Body of pancreas (tissue), 4 donors: Measurements from ENCODE around the gene BCOR. TPM values are rescaled to one million over a fixed set of nuclear protein-coding genes. Genes with fewer than 3 reads are reported as not detected.

Source experiments
- ATAC-seq: fragments of 150-250 bp; one replicate; pipeline ENCODE4 v1.9.1; 2016
- DNase-seq, 4 donors: peaks; one replicate each; pipeline ENCODE4 v3.0.0-alpha.2; 2019
- H3K27ac ChIP-seq, 4 donors: fragments of 200-600 bp; sonication (generic); 1 replicate in 3 of 4; 2 replicates in 1 of 4; pipeline versions ENCODE4 v1.5.1 to v1.6.1; 2016 to 2019; ENCODE audit warnings: mild to moderate bottlenecking in 1 of 4, mixed read lengths in 1 of 4, moderate library complexity in 1 of 4
- H3K27me3 ChIP-seq, 2 donors: fragments of 200-600 bp; sonication (generic); one replicate each; pipeline ENCODE4 v1.6.0; 2016; ENCODE audit warnings: mild to moderate bottlenecking in 1 of 2
- H3K36me3 ChIP-seq, 2 donors: fragments of 200-600 bp; sonication (generic); replicated peaks in 1 of 2; 2 replicates each; pipeline ENCODE4 v1.5.1; 2016; ENCODE audit warnings: low read depth in 2 of 2; ENCODE audit not compliant: insufficient read depth in 1 of 2
- H3K4me1 ChIP-seq: fragments of 200-600 bp; sonication (generic); one replicate; pipeline ENCODE4 v1.6.0; 2016
- H3K4me3 ChIP-seq, 2 donors: fragments of 200-600 bp; sonication (generic); 1 replicate in 1 of 2; 2 replicates in 1 of 2; pipeline ENCODE4 v1.5.1; 2016 to 2019
- H3K9me3 ChIP-seq, 3 donors: fragments of 200-600 bp; sonication (generic); 1 replicate in 2 of 3; 2 replicates in 1 of 3; pipeline ENCODE4 v1.5.1; 2016
- CTCF ChIP-seq, 7 experiments: fragments of 450-650 bp in 4 of 7; fragments of 200-600 bp in 3 of 7; sonication (generic) in 3 of 7; IDR thresholded peaks; one replicate each; pipeline ENCODE4 v1.5.1; 2016 to 2019; ENCODE audit warnings: antibody characterized with exemption in 7 of 7
- POLR2A ChIP-seq, 3 donors: fragments of 450-650 bp; IDR thresholded peaks; one replicate each; pipeline ENCODE4 v1.6.1; 2016; ENCODE audit warnings: antibody characterized with exemption in 3 of 3, mild to moderate bottlenecking in 2 of 3
- WGBS, 2 donors: methylation state at CpG; one replicate each; pipeline ENCODE4 v1.1.5; 2017; 5-methylcytosine and 5-hydroxymethylcytosine counted together
- intact Hi-C: fragments of 100-400 bp; cut with DNase I; formaldehyde crosslinking; loops from one replicate; pipeline ENCODE4 v1.15.1; 2023
- total RNA-seq, 2 donors: library from RNA; depleted of rRNA; stranded (reverse); fragments of >200 nt; gene quantifications; one replicate each; pipeline ENCODE4 v1.1.0, GENCODE V29; 2016

The BCOR gene
- total RNA-seq, 2 donors from 2014 or later, result 13.2 to 23.6 TPM

DNA sequence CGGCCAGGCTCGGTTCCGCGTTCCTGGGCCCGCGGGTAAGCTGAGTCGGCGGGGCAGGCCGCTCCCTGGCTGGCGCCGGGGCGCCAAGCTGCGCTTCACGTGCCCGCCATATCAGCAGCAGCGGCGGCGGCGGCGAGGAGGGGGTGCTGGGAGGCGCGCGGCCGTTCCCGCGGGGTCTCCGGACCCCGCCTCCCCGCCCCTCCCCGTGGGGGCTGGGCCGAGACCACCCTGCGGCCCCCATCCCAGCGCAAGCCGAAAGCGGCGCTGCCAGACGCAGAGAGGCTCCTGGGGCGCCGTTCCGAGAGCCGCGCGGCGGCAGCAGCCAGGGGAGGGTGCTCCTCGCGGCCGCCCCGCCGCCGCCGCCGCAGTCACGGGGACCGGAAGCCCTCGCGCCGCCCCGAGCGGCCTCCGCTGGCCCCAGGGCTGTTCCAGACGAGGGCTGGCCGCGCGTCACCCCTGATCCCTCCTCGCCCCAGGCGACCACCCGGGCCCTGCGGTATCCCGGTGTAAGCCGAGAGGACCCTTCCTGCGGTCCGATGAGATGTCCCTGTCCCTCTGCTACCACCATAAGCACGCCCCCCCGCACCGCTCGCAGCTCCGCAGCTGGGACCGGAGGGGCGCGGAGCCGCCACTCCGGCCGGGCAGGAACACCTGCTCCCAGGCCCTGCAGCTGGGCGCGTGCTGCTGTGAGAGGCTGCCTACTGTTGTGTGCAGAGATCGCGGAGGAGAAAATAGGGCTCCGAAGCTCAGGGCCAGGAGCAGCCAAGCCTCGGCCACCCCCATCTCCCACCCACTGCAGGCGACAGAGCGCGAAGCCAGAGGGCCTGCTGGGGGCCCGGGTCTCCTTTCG, 7.5 kb upstream of the BCOR start:
- TF ChIP-seq POLR2A (IDR thresholded peaks at IDR 0.05) (peak in 2 of 3 donors; percentile 33 to 38), CTCF (IDR thresholded peaks at IDR 0.05) (no peak)

DNA sequence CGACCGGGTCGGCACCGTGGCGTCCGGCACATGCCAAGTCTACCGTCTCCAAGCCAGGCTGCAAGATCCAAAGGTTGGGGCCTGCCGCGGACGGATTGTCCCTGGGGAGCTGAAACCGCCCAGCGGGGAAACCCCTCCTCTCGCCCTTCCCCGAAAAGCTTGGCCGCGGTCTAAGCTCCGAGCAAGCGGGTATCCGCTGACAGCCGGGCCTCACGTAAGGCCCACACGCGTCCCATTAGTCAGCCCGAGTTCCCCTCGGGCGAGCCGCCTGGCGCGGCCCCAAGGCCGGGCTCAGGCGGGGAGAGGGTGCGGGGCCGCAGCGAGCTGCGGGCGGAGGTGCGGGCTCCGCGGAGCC, 6.8 kb upstream of the BCOR start:
- DNase-seq, result peak; percentile 55 to 67 (median 62)
- intact Hi-C loops, result no loop called here
- no peak for TF ChIP-seq POLR2A (IDR thresholded peaks at IDR 0.05)
- TF ChIP-seq CTCF (IDR thresholded peaks at IDR 0.05), result no peak
- Histone ChIP-seq H3K27ac (peak overlapping the region; percentile 88 to 98 (median 94)), H3K27me3 (no peaks in the 10 kb centered on the region), H3K36me3 (no peaks in the 10 kb centered on the region), H3K4me3 (no peak overlapping the region), H3K9me3 (no peaks in the 10 kb centered on the region), H3K4me1 (peaks cover 47% of the 10 kb centered on the region)
- ATAC-seq, result peak; percentile 10
- WGBS, 2 donors, result no CpG with 5 or more reads among the region's 39 CpGs

More for the DNA sequence above, 7.5 kb upstream of the BCOR start:
- peak; percentile 42 to 55 (median 46) for DNase-seq
- H3K9me3 ChIP-seq, result no peaks in the 10 kb centered on the region
- WGBS, 2 donors, result 0% methylated on average over 25 of the region's 94 CpGs; no CpG with 5 or more reads in 1 of the 2 donors
- H3K27me3 ChIP-seq, result no peaks in the 10 kb centered on the region
- H3K27ac ChIP-seq, result peak overlapping the region; percentile 88 to 98 (median 94)
- peak overlapping the region in 1 of 2 donors; percentile 3 for H3K4me3 ChIP-seq
- peak; percentile 21 for ATAC-seq
- H3K4me1 ChIP-seq, result peaks cover 41% of the 10 kb centered on the region
- intact Hi-C loops, result no loop called here
- H3K36me3 ChIP-seq, result no peaks in the 10 kb centered on the region

GRCh38 chrX:40103565-40104323, 6.0 kb upstream of the BCOR start:
- H3K4me3 ChIP-seq, result no peak overlapping the region

More at GRCh38 chrX:40103565-40104323, 6.0 kb upstream of the BCOR start:
- Histone ChIP-seq H3K27me3 (no peaks in the 10 kb centered on the region), H3K36me3 (no peaks in the 10 kb centered on the region), H3K9me3 (no peaks in the 10 kb centered on the region), H3K27ac (no peak overlapping the region), H3K4me1 (peaks cover 50% of the 10 kb centered on the region)
- intact Hi-C loops, result no loop called here
- ATAC-seq (no peak), DNase-seq (no peak)
- 62 to 64% methylated on average over 22 of the region's 22 CpGs for WGBS, 2 donors
- TF ChIP-seq CTCF (IDR thresholded peaks at IDR 0.05) (no peak), POLR2A (IDR thresholded peaks at IDR 0.05) (no peak)
